GM19397 (cell line): Measurements from ENCODE around the gene TMEM145.
A peak's percentile ranks its signal among the peaks of the same experiment; 100 is the strongest.
"Not testable (repeated sequence)": the region's sequence is repeated elsewhere in the genome, so short reads cannot be mapped to it uniquely, and the experiment has no call there.

Source experiments
- ATAC-seq: cut with Tn5 transposase; IDR thresholded peaks from one replicate; pipeline ENCODE4 v1.9.1; 2021; ENCODE audit warnings: mild to moderate bottlenecking, moderate library complexity; ENCODE audit not compliant: unreplicated experiment

The TMEM145 gene

GRCh38 chr19:42313096-42313839 is at the start of gene TMEM145:
TMEM145 (plus strand) TSS chr19:42313309; CDS start chr19:42313377, 68 bp downstream.
- no peak for ATAC-seq

- ATAC-seq = not testable (repeated sequence)
Measured at GRCh38 chr19:42266105-42266504, 47.0 kb upstream of the TMEM145 start.

GRCh38 chr19:42266928-42267603 is 46.0 kb upstream of the TMEM145 start:
- ATAC-seq = not testable (repeated sequence)

GRCh38 chr19:42267644-42268141 is 45.4 kb upstream of the TMEM145 start:
- no peak for ATAC-seq

- peak; percentile 56 for ATAC-seq
Measured at GRCh38 chr19:42268142-42268703, 44.9 kb upstream of the TMEM145 start.

- peak; percentile 77 for ATAC-seq
Measured at GRCh38 chr19:42268704-42269477, 44.2 kb upstream of the TMEM145 start, which contains the start of gene CIC. CIC (plus strand) TSS chr19:42269252; CDS start chr19:42271784, 2,532 bp downstream.

- ATAC-seq = no peak
Measured at GRCh38 chr19:42269478-42270345, 43.4 kb upstream of the TMEM145 start.

- no peak for ATAC-seq
Measured at GRCh38 chr19:42270346-42271044, 42.6 kb upstream of the TMEM145 start.

GRCh38 chr19:42271045-42271419 is 42.1 kb upstream of the TMEM145 start:
- no peak for ATAC-seq

GRCh38 chr19:42271861-42272534 is 41.1 kb upstream of the TMEM145 start:
- no peak for ATAC-seq

- no peak for ATAC-seq
Measured at GRCh38 chr19:42272535-42272897, 40.6 kb upstream of the TMEM145 start.

GRCh38 chr19:42272989-42273406 is 40.1 kb upstream of the TMEM145 start:
- ATAC-seq = no peak

GRCh38 chr19:42273407-42274064 is 39.6 kb upstream of the TMEM145 start:
- no peak for ATAC-seq

- ATAC-seq = no peak
Measured at GRCh38 chr19:42274065-42274682, 38.9 kb upstream of the TMEM145 start.

GRCh38 chr19:42275103-42275502 is 38.0 kb upstream of the TMEM145 start:
- no peak for ATAC-seq

- no peak for ATAC-seq
Measured at GRCh38 chr19:42275517-42275916, 37.6 kb upstream of the TMEM145 start.

- no peak for ATAC-seq
Measured at GRCh38 chr19:42276284-42276683, 36.8 kb upstream of the TMEM145 start.

- ATAC-seq = no peak
Measured at GRCh38 chr19:42276821-42277220, 36.3 kb upstream of the TMEM145 start.
